ENCODE measurements around the gene C22orf31.

- TF ChIP-seq EZH2 (IDR thresholded peaks at IDR 0.05; ENCODE audit: borderline replicate concordance) (no peak), CTCF (IDR thresholded peaks at IDR 0.05; ENCODE audit: poor library complexity) (no peak), EZH2phosphoT487 (IDR thresholded peaks at IDR 0.05; ENCODE audit: low read depth, severe bottlenecking, unreplicated experiment) (no peak)
Observed at GRCh38 chr22:29110946-29111345, 49.3 kb upstream of the C22orf31 start.

Data from hepatocyte (in vitro differentiated cells).